Measurements from ENCODE around the gene SPAG8.

SPAG8 gene

GRCh38 chr9:35813434-35814105 lies 1.5 kb upstream of the SPAG8 start:
- peaks cover 12% of the 10 kb centered on the region for H3K27me3 ChIP-seq
- H3K36me3 ChIP-seq = no peaks in the 10 kb centered on the region
- H3K4me1 ChIP-seq (ENCODE audit: control insufficient read depth in 1 of 2, insufficient read depth in 1 of 2, low read depth in 1 of 2, low read length in 1 of 2) = peaks cover 28% of the 10 kb centered on the region in 2 experiments
- TF ChIP-seq, protein P1, sequence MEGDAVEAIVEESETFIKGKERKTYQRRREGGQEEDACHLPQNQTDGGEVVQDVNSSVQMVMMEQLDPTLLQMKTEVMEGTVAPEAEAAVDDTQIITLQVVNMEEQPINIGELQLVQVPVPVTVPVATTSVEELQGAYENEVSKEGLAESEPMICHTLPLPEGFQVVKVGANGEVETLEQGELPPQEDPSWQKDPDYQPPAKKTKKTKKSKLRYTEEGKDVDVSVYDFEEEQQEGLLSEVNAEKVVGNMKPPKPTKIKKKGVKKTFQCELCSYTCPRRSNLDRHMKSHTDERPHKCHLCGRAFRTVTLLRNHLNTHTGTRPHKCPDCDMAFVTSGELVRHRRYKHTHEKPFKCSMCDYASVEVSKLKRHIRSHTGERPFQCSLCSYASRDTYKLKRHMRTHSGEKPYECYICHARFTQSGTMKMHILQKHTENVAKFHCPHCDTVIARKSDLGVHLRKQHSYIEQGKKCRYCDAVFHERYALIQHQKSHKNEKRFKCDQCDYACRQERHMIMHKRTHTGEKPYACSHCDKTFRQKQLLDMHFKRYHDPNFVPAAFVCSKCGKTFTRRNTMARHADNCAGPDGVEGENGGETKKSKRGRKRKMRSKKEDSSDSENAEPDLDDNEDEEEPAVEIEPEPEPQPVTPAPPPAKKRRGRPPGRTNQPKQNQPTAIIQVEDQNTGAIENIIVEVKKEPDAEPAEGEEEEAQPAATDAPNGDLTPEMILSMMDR (IDR thresholded peaks at IDR 0.05) = no peak
- no peak overlapping the region for H3K27ac ChIP-seq
- H3K4me3 ChIP-seq (ENCODE audit: low read depth in 1 of 2, low read length in 1 of 2) = no peak overlapping the region
- H3K9me3 ChIP-seq = no peaks in the 10 kb centered on the region

DNA sequence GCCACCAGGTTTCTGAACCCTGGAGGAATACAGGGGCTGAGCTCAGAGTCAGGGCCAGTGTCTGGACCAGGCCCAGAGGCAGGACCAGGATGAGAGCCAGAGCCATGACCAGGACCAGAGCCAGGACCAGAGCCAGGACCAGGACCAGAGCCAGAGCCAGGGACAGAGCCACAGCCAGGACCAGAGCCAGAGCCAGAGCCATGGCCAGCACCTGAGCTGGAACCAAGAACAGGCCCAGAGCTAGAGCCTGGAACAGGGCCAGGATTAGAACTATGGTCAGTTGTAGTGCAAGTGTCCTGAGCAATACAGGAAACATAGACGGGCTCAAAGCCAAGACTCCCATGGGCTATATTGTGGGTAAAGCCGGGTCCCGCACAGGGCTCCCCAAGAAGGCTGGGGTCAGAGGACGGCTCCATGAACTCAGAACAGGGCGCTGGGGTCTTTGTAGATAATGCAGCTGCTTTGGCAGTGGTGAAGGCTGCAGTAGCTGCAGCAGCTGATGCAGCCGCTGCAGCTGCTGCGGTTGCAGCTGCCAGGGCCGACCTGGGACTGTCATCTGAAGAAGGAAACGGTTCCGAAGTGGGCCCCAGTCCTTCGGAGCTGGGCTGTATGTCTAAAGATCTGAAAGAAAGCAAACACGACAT lies 559 bp downstream of the SPAG8 start:
- peak overlapping the region; percentile 64 for H3K27ac ChIP-seq
- H3K36me3 ChIP-seq = no peaks in the 10 kb centered on the region
- peak overlapping the region; percentile 60 to 68 for H3K4me3 ChIP-seq (ENCODE audit: low read depth in 1 of 2, low read length in 1 of 2)
- peaks cover 28% of the 10 kb centered on the region in 2 experiments for H3K4me1 ChIP-seq (ENCODE audit: control insufficient read depth in 1 of 2, insufficient read depth in 1 of 2, low read depth in 1 of 2, low read length in 1 of 2)
- H3K9me3 ChIP-seq = no peaks in the 10 kb centered on the region
- TF ChIP-seq, protein P1 (IDR thresholded peaks at IDR 0.05) = no peak
- H3K27me3 ChIP-seq = peaks cover 1% of the 10 kb centered on the region

GRCh38 chr9:35810122-35810521 lies 1.9 kb downstream of the SPAG8 start:
- TF ChIP-seq, protein P1 (IDR thresholded peaks at IDR 0.05) = no peak
- no peak overlapping the region for H3K27ac ChIP-seq
- H3K27me3 ChIP-seq = peaks cover under 1% of the 10 kb centered on the region
- no peaks in the 10 kb centered on the region for H3K9me3 ChIP-seq
- no peaks in the 10 kb centered on the region for H3K36me3 ChIP-seq
- no peak overlapping the region for H3K4me3 ChIP-seq (ENCODE audit: low read depth in 1 of 2, low read length in 1 of 2)
- H3K4me1 ChIP-seq (ENCODE audit: control insufficient read depth in 1 of 2, insufficient read depth in 1 of 2, low read depth in 1 of 2, low read length in 1 of 2) = peaks cover 23 to 25% of the 10 kb centered on the region in 2 experiments

DNA sequence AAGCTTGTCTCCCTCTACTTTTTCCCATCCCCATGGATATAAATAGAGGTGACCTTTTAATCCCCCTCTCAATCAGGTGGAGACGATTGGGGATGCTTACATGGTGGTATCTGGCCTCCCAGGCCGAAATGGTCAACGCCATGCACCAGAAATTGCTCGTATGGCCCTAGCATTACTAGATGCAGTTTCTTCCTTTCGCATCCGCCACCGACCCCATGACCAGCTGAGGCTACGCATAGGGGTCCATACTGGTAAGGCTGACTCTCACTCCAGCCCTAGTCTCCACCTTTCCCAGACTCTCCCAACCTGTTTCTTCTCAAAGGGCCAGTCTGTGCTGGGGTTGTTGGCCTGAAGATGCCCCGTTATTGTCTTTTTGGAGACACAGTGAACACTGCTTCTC lies 3.6 kb downstream of the SPAG8 start:
- Histone ChIP-seq H3K27ac (no peak overlapping the region), H3K27me3 (peaks cover 10% of the 10 kb centered on the region), H3K4me3 (ENCODE audit: low read depth in 1 of 2, low read length in 1 of 2) (no peak overlapping the region), H3K4me1 (ENCODE audit: control insufficient read depth in 1 of 2, insufficient read depth in 1 of 2, low read depth in 1 of 2, low read length in 1 of 2) (peaks cover 13 to 14% of the 10 kb centered on the region in 2 experiments), H3K9me3 (no peaks in the 10 kb centered on the region), H3K36me3 (no peaks in the 10 kb centered on the region)
- TF ChIP-seq, protein P1 (IDR thresholded peaks at IDR 0.05) = no peak

DNA sequence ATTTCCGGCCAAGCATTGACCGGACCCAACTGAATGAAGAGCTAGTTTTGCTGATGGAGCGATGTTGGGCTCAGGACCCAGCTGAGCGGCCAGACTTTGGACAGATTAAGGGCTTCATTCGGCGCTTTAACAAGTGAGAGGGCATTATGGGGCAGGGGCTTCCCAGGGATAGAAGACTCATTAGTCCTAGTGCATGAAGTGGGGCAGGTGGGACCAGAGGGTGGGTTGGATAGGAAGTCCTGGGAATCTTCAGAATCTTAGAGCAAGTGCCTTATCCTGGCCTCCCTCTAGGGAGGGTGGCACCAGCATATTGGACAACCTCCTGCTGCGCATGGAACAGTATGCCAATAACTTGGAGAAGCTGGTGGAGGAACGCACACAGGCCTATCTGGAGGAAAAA lies 6.0 kb downstream of the SPAG8 start:
- Histone ChIP-seq H3K9me3 (no peaks in the 10 kb centered on the region), H3K36me3 (no peaks in the 10 kb centered on the region), H3K27ac (no peak overlapping the region), H3K27me3 (peaks cover 10% of the 10 kb centered on the region), H3K4me1 (ENCODE audit: control insufficient read depth in 1 of 2, insufficient read depth in 1 of 2, low read depth in 1 of 2, low read length in 1 of 2) (no peaks in the 10 kb centered on the region), H3K4me3 (ENCODE audit: low read depth in 1 of 2, low read length in 1 of 2) (no peak overlapping the region)
- TF ChIP-seq, protein P1 (IDR thresholded peaks at IDR 0.05) = no peak
